Measurements from ENCODE around the gene VTN.

VTN gene

DNA sequence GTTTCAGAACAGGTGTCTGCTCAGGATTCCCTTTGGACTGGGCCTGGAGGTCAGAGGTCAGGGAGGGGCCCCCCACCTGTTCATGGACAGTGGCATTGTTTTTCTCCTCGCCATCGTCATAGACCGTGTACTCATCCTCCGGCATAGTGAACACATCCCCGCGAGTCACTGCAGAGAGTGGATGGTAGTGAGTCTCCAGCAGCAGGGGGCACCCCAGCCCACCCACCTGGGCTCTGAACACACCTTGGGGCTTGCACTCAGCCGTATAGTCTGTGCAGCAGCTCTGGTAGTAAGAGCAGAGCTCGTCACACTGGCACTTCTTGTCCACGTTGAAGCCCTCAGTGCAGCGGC is 448 bp downstream of the VTN start:
- ChIA-PET CTCF (interaction anchor here (1.0 to 4.6 kb wide), 3 partner anchors 12 to 47 kb away, joined by 3 to 20 read pairs (median 5); partner anchors contain the start of genes POLDIP2 and TNFAIP1), POLR2A (interaction anchor here (1.4 kb wide), 1 partner anchor 10 kb away, joined by 3 read pairs; no protein-coding TSS in a partner anchor)
- TF ChIP-seq, protein P1, sequence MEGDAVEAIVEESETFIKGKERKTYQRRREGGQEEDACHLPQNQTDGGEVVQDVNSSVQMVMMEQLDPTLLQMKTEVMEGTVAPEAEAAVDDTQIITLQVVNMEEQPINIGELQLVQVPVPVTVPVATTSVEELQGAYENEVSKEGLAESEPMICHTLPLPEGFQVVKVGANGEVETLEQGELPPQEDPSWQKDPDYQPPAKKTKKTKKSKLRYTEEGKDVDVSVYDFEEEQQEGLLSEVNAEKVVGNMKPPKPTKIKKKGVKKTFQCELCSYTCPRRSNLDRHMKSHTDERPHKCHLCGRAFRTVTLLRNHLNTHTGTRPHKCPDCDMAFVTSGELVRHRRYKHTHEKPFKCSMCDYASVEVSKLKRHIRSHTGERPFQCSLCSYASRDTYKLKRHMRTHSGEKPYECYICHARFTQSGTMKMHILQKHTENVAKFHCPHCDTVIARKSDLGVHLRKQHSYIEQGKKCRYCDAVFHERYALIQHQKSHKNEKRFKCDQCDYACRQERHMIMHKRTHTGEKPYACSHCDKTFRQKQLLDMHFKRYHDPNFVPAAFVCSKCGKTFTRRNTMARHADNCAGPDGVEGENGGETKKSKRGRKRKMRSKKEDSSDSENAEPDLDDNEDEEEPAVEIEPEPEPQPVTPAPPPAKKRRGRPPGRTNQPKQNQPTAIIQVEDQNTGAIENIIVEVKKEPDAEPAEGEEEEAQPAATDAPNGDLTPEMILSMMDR (IDR thresholded peaks at IDR 0.05; ENCODE audit: control extremely low read depth, extremely low read depth, low read depth, missing control alignments): no peak
- no peak for DNase-seq (ENCODE audit: extremely low spot score)

DNA sequence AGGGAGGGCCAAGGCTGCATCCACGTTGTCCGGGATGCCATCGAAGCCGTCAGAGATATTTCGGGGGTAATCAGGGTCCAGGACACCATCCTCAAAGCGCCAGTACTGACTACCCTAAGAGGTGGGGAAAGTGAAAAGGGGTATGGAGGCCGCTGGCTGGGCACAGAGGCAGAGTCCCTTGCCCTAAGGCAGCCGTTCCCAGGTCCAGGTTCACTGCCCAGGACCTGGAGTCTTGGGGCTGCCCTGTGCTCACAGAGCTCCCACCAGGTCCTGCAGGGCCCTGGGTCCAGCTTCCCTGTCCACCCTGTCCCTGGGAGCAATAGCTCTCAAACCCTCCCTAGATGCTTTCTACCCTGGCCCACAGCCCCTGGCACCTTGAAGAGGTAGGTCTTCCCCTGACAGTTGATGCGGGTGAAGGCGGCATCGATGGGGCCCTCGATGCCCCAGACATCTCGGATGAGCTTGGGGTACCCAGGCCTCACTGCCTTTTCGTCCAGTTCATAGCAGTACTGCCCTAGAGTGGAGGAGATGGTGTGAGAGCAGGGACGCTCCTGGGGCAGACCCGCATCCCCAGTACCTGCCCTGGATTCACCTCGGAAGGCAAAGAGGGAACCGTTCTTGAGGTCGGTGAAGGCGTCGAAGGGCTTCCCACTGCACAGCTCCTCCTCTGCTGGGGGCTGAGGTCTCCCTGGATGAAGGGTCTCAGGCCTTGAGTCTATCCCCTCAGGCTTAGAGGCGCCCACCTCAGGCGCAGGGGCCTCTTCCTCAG is 1.0 kb downstream of the VTN start:
- ChIA-PET CTCF (interaction anchor here (1.0 to 4.6 kb wide), 3 partner anchors 11 to 47 kb away, joined by 3 to 20 read pairs (median 5); partner anchors contain the start of genes POLDIP2 and TNFAIP1), POLR2A (interaction anchor here (1.4 to 1.6 kb wide), 2 partner anchors 10 to 11 kb away, joined by 3 to 10 read pairs; partner anchors contain the start of gene POLDIP2)
- no peak for DNase-seq (ENCODE audit: extremely low spot score)
- TF ChIP-seq, protein P1 (IDR thresholded peaks at IDR 0.05; ENCODE audit: control extremely low read depth, extremely low read depth, low read depth, missing control alignments): no peak

DNA sequence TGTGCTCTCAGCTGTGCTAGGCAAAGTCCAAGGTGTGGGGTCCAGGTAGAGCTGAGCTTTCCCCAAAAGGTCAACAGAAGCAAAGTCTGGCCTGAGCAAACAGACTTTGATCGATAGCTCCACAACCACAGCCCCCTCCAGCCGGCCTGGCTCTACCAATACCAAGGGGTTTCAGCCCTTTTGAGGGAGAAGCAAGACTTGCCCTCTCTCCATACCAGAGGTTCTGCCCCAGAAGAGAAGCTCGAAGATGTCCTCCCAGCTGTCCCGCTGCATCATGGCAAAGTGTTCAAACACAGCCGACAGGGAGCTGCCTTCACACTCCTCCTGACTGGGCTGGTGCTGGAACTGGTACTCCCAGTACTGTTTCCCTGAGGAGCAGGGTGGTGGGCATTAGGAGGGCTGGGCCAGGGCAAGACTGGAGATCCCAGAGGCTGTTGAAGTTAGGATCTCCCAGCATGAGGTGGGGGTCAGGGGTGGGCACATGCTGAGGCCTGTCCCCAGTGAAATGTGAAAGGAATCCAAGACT is 1.7 kb downstream of the VTN start:
- CTCF ChIA-PET: interaction anchor here (1.7 to 4.6 kb wide), 2 partner anchors 10 to 48 kb away, joined by 5 to 20 read pairs; partner anchors contain the start of gene POLDIP2
- TF ChIP-seq, protein P1 (IDR thresholded peaks at IDR 0.05; ENCODE audit: control extremely low read depth, extremely low read depth, low read depth, missing control alignments): no peak
- POLR2A ChIA-PET: interaction anchor here (1.6 kb wide), 1 partner anchor 11 kb away, joined by 10 read pairs; the partner anchor contains the start of gene POLDIP2
- no peak for DNase-seq (ENCODE audit: extremely low spot score)

DNA sequence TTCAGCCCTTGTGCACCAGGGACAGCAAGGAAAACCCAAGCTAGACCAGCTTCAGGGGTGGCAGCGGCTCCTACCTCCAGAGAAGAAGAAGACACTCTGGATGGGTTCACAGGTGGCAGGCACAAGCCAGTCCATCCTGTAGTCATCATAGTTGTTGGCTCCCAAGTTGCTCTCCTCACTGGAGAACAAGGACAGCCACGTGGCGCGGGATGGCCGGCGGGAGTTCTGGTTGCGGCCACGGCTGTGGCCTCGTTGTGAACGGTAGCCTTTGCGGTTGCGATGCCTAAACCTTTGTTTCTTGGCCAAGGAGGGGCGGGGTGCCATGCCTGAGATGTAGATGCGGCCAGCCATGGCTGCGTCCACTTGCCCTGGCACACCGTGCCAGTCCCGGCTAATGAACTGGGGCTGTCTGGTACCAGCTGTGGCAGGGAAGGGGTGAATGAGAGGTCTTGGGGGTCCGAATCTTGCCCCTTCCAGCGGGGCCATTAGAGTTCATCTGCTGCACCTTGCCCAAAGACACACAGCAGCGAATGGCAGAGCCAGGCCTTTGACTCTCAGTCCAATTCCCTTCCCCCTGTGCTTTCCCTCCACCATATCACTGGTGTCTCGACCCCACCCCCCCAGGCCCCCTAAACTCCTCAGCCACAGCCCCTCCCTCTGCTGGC is 2.3 kb downstream of the VTN start:
- ChIA-PET POLR2A (interaction anchor here (1.5 to 1.6 kb wide), 2 partner anchors 10 to 32 kb away, joined by 6 to 10 read pairs; partner anchors contain the start of genes IFT20, POLDIP2 and TNFAIP1), CTCF (interaction anchor here (0.7 to 4.6 kb wide), 4 partner anchors 10 to 49 kb away, joined by 3 to 20 read pairs (median 4); partner anchors contain the start of gene POLDIP2)
- TF ChIP-seq, protein P1 (IDR thresholded peaks at IDR 0.05; ENCODE audit: control extremely low read depth, extremely low read depth, low read depth, missing control alignments): no peak
- no peak for DNase-seq (ENCODE audit: extremely low spot score)

DNA sequence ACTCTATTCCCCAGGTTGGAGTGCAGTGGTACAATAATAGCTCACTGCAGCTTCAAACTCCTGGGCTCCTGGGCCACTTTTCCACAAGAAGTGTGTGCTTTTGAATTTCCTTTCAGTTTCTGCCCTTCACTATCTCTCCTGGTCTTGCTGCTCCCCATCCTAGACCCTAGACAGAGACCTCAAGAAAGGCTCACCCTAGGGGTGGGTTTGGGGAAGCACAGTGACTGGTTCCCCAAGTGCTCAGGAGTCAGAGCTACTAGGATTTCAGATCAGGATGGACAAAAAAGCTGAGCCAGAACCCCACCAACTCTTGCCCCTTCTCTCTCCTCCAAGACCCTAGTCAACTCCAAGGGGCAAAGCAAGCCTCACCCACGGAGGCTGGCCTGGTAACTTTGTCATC is 3.5 kb downstream of the VTN start:
- ChIA-PET POLR2A (interaction anchor here (1.5 kb wide), 1 partner anchor 31 kb away, joined by 6 read pairs; the partner anchor contains the start of genes IFT20 and TNFAIP1), CTCF (interaction anchor here (1.1 to 4.6 kb wide), 3 partner anchors 9 to 38 kb away, joined by 3 to 20 read pairs (median 4); partner anchors contain the start of gene POLDIP2)
- TF ChIP-seq, protein P1 (IDR thresholded peaks at IDR 0.05; ENCODE audit: control extremely low read depth, extremely low read depth, low read depth, missing control alignments): no peak
- DNase-seq (ENCODE audit: extremely low spot score): no peak

DNA sequence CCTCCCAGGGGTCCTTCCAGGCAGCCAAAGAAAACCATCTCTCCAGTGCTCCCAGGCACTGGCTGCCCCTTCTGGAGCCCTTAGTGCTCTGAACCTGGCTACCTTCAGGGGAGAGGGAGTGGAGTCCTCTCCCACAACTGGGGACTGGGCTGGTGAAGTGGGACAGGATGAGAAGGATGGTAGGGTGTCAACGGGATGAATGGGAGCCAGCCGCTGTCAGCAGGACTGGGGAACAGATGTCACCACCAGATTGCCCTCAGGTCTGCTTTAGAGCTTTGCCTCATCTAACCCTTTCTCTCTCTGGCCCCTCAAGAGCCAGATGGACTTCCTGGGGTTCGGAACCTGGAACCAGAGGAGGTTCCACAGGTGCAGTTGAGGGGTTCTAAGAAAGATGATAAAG is 4.6 kb downstream of the VTN start:
- CTCF ChIA-PET: interaction anchor here (0.9 to 1.5 kb wide), 2 partner anchors 22 to 51 kb away, joined by 3 read pairs; no protein-coding TSS in a partner anchor
- POLR2A ChIA-PET: no interaction called here
- TF ChIP-seq, protein P1 (IDR thresholded peaks at IDR 0.05; ENCODE audit: control extremely low read depth, extremely low read depth, low read depth, missing control alignments): no peak
- no peak for DNase-seq (ENCODE audit: extremely low spot score)

All from GM10248 (cell line).